IPS DF 4.7 (cell line): ENCODE results near the gene COL27A1.

Source experiments
- DNase-seq: peaks from one replicate; pipeline ENCODE4 v3.0.0-alpha.2; 2013; ENCODE audit warnings: low spot score; ENCODE audit errors: extremely low read depth

COL27A1 gene

GRCh38 chr9:114155263-114155994 is at the start of gene COL27A1:
Gene COL27A1, plus strand, starts transcription at chr9:114155537. Its CDS starts 414 bp downstream, at chr9:114155951.
- no peak for DNase-seq

GRCh38 chr9:114107286-114108001 is 47.9 kb upstream of the COL27A1 start:
- DNase-seq = no peak

- DNase-seq = peak; percentile 74
These were observed 47.1 kb upstream of the COL27A1 start for GRCh38 chr9:114108016-114108833.

GRCh38 chr9:114109124-114109523 is 46.2 kb upstream of the COL27A1 start:
- no peak for DNase-seq

GRCh38 chr9:114110180-114110579 is 45.2 kb upstream of the COL27A1 start:
- DNase-seq = no peak

GRCh38 chr9:114112325-114112724 is 43.0 kb upstream of the COL27A1 start:
- no peak for DNase-seq

- no peak for DNase-seq
These were observed 42.4 kb upstream of the COL27A1 start for GRCh38 chr9:114112778-114113584.

- no peak for DNase-seq
These were observed 41.0 kb upstream of the COL27A1 start for GRCh38 chr9:114114364-114114763.

- no peak for DNase-seq
These were observed 39.6 kb upstream of the COL27A1 start for GRCh38 chr9:114115654-114116125.

- no peak for DNase-seq
These were observed 39.1 kb upstream of the COL27A1 start for GRCh38 chr9:114116126-114116747.

GRCh38 chr9:114117614-114117995 is 37.7 kb upstream of the COL27A1 start:
- DNase-seq = no peak

GRCh38 chr9:114117996-114118830 is 37.1 kb upstream of the COL27A1 start:
- DNase-seq = no peak

- no peak for DNase-seq
These were observed 35.8 kb upstream of the COL27A1 start for GRCh38 chr9:114119242-114120191.

GRCh38 chr9:114120192-114121014 is 34.9 kb upstream of the COL27A1 start:
- DNase-seq = no peak

GRCh38 chr9:114121227-114122135 is 33.9 kb upstream of the COL27A1 start:
- DNase-seq = no peak
